ENCODE results near the gene UBAC1.

- TF ChIP-seq, protein P1, sequence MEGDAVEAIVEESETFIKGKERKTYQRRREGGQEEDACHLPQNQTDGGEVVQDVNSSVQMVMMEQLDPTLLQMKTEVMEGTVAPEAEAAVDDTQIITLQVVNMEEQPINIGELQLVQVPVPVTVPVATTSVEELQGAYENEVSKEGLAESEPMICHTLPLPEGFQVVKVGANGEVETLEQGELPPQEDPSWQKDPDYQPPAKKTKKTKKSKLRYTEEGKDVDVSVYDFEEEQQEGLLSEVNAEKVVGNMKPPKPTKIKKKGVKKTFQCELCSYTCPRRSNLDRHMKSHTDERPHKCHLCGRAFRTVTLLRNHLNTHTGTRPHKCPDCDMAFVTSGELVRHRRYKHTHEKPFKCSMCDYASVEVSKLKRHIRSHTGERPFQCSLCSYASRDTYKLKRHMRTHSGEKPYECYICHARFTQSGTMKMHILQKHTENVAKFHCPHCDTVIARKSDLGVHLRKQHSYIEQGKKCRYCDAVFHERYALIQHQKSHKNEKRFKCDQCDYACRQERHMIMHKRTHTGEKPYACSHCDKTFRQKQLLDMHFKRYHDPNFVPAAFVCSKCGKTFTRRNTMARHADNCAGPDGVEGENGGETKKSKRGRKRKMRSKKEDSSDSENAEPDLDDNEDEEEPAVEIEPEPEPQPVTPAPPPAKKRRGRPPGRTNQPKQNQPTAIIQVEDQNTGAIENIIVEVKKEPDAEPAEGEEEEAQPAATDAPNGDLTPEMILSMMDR (IDR thresholded peaks at IDR 0.05), result no peak
- TF ChIP-seq EP300 (IDR thresholded peaks at IDR 0.05), result no peak
Measured at GRCh38 chr9:135925496-135926133, 35.6 kb downstream of the UBAC1 start.
